Astrocyte of the hippocampus (primary cell): ENCODE data around the gene ITGA2.

Experiments used
- DNase-seq: peaks from one replicate; pipeline ENCODE4 v3.0.0; 2011; ENCODE audit warnings: low read depth, low spot score

The ITGA2 gene

GRCh38 chr5:52988335-52989024 is 672 bp upstream of the ITGA2 start:
- no peak for DNase-seq

GRCh38 chr5:52989781-52990527 is 802 bp downstream of the ITGA2 start:
- peak; percentile 80 for DNase-seq

GRCh38 chr5:52990528-52990925 is 1.4 kb downstream of the ITGA2 start:
- no peak for DNase-seq

GRCh38 chr5:52993367-52993766 is 4.2 kb downstream of the ITGA2 start:
- DNase-seq, result no peak

DNA sequence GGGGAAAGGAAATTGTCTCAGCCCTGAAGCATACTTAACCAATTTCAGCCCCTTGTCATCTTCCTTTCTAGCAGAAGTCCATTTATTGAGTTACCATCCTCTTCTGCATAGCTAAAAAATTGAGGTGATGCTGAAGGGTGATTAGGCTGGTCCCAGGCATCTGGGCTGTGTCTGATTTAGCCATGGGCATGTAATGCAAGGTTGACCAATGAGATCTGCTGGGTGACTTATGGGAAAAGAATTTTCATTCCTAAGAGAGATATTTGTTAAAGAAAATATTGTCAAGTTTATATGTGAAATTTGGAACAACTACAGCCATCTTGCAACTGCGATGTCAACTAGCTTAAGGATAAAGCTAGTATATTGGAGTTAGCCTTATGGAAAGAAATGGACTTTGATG is 5.1 kb downstream of the ITGA2 start:
- DNase-seq, result no peak

- DNase-seq, result no peak
Measured at GRCh38 chr5:52995095-52995494, 5.9 kb downstream of the ITGA2 start.

DNA sequence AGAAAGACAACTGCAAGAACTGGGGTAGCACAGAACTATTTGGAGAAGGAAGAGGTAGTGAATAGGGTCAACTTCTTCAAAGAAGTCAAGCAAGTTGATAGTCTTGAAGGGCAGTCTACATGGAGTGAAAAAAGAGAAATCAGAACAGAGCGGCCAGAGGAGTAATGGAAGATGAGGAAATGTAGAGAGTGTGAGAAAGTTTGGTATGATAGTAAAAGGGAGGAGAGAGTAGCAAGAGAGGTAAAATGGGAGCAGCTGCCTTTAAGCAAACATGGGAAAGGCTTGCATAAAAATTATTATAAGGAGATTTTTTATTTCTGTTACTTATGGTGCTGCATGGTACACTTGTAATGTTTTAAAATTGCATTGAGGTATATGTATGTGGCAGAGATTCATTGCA is 6.8 kb downstream of the ITGA2 start:
- DNase-seq, result no peak

- no peak for DNase-seq
Measured at GRCh38 chr5:52996979-52997378, 7.8 kb downstream of the ITGA2 start.

DNA sequence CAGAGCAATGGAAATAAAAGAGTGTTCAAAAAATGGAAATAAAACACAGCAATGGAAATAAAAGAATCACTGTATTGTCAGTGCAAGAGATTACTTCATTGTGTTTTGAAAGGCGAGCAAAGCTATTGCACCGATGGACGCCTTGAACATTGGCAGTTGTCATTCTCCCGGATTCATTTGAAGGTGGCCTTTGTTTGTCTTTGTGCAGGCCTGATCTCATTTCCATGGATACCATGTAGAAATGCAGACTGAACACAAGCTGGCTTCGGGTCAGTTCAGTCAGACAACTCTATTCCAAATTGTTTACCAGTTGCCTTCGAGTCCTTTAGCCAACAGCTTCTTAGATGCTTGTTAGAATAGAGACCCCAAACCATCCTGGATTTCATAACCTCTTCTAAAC is 8.3 kb downstream of the ITGA2 start:
- peak; percentile 45 for DNase-seq

DNA sequence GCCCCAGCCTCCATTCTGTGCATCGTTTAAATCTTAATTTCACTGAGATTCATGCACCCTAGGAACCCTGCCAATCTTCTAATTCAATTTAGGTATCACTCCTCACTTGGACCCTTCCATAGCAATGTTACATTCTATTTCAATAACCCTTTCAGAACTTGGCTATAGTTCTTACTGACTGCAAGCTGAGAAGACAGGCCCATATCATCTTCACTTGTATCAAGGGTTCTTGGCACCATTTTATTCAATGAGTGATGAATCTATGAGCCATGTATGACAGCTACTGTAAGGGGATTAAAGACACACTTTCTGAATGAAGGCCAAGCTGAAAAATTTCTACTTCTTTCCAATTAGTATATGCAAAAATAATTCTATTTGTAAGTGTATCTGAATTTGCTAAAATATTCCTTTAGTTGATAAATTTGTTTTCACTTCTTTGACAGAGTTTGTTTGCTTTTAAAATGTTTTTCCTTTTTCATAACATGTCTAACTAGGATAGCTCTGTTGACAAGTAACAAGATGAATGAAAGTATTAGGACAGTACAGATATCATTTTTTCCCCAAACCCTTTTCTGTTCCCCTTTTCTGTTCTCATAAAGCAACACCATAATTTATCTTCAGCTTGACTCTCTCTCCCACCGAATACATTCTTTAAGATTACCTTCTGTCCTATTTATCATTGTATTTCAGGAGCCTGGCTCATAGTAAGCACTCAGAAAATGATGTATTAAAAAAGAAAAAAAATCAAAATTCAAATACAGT is 9.6 kb downstream of the ITGA2 start:
- DNase-seq, result no peak

DNA sequence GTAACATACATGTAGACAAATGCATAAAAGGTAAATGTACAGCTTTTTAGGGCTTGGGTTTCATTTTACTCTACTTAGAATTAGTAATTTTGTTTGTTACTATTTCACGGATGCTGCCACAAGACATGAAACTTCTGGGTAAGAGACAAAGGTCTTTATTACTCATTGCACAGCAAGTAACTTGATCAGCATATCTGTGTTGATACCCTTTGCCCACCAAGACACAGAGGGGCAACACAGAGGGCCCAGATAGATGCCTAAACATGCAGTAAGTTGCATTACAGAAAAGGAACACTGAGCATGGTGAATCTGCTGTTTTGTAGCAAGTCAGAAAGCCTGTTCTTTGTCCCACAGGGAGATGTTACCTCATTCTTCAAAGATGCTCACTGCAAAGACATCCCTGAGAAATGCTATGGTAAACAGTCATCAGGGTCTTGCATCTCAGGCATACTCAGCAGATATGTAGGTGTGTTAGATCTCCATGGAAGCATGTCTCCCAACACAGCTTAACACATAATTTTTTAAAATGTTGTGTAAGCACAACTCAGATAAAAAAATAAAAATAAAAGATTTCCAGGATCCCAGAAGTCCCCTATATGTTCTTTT is 10.3 kb downstream of the ITGA2 start:
- DNase-seq, result no peak

- DNase-seq, result no peak
Measured at GRCh38 chr5:53001541-53001940, 12.4 kb downstream of the ITGA2 start.

- DNase-seq, result no peak
Measured at GRCh38 chr5:53002491-53002890, 13.3 kb downstream of the ITGA2 start.

DNA sequence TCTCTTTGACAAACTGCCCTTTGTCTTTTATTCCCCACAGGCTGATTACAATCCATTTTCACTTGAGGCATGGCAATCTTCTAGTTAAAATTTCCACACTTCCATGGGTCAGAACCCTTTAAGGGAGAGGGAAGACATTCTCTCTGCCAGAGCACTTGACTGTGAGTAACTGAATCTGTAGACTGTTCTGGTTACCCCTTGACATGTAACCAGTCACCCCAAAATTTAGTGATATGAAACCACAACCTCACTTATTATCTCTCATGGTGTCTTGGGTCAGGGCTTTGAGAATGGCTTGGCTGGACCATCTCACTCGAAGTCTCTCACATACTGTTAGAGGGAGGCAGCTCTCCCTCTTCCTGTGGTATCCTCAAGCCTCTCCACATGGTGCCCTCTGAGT is 14.0 kb downstream of the ITGA2 start:
- DNase-seq, result no peak

DNA sequence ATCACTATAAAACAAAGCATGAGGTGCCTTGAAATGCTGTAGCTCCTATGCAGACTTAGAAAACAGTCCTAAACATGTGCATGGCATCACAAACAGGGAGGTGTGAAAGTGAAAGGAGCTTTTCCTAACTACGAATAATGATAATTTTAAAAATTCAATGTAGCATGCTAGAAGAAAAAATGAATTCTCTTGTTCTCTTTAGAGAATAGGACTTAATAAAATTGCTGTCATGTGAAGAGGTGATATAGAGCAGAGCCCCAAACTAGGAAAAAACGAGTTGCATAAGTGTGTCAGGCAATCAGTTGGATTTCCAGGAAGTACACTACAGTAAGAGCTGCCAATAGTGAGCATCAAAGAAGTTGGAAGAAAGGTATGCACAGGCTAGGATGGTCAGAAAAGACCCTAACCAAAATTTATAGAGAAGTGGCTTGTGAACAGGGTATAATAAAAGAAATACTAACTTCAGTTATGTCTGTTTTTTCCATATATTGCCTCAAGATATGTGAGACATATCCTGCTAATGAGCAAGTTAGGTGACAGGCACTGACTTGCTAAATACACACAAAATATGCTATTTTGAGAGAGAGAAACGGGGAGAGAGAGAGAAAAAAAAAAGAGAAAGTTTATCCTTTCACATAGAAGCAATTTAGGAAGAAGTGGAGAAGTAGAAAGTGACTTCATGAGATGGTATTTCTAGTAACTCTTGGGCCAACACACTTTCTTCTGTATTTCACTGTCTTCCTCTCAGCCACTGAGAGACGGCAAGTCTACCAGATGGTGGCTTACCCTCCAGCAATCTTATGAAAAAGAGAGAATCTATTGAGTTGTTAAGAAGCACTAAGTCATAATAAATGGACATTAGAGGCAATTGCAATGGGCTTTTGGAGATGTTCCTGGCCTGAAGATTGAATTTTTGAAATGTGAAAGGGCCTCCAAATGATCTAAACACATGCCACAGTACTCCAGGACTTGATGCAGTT is 18.0 kb downstream of the ITGA2 start:
- no peak for DNase-seq

DNA sequence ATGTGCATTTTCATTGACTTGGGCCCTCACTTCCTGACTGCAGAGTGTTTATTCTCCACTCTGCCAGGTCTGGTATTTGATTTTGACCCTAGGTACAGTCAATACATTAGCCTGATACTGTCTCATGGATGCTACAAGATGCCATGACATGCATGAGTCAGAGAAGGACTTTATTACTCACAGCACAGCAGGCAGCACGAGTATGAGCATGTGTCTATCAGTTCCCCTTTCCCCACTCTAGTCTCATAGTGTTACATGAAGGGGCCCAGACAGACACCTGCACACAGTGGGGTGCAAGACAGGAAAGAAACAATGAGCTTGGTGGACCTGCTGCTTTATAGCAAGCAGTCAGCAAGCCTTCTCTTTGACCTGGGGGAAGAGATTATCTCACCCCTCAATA is 19.6 kb downstream of the ITGA2 start:
- no peak for DNase-seq

GRCh38 chr5:53009816-53010215 is 20.7 kb downstream of the ITGA2 start:
- DNase-seq, result no peak

- no peak for DNase-seq
Measured at GRCh38 chr5:53010814-53011213, 21.7 kb downstream of the ITGA2 start.

DNA sequence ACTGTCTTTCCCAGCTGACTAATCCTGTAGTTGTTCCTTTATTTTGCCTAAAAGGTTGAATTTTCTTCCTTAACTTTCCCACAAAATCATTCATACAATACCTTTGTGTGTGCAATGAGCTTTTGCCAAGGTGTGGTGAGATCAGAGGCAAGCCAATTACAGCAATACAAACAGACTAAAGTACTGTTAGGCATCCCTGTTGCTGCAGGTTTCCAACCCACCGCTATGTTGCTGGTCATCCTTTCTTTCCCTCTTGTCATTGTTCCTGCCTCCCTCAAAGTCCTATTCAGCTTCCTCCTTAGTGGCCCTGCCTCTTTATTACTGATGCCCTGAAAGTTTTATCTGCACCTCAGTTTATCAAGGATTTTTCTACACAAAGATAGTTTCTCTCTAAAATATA is 22.1 kb downstream of the ITGA2 start:
- no peak for DNase-seq

DNA sequence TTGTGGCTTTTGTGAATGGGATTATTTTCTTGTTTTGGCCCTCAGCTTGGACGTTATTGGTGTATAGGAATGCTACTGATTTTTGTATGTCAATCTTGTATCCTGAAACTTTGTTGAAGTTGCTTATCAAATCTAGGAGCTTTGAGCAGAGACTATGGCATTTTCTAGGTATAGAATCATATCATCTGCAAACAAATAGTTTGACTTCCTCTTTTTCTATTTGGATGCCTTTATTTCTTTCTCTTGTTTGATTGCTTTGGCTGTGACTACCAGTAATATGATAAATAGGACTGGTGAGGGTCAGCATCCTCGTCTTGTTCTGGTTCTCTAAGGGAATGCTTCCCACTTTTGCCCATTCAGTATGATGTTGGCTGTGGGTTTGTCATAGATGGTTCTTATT is 24.7 kb downstream of the ITGA2 start:
- DNase-seq, result no peak

GRCh38 chr5:53017383-53017782 is 28.2 kb downstream of the ITGA2 start:
- DNase-seq, result no peak
